Tongue (tissue), 2 donors: ENCODE results near the gene LSAMP. TPM values are rescaled to one million over a fixed set of nuclear protein-coding genes. Genes with fewer than 3 reads are reported as not detected.

Experiments
- DNase-seq: peaks from one replicate; pipeline ENCODE4 v3.0.0-alpha.2; 2015
- total RNA-seq: library from RNA; depleted of rRNA; stranded (reverse); fragments of >200 nt; gene quantifications from one replicate; pipeline ENCODE4 v1.2.3, GENCODE V29; 2014

Gene LSAMP
- total RNA-seq, 1 donor from 2014 or later: 7.7 TPM

- no peak for DNase-seq
Observed at GRCh38 chr3:116007000-116007399, 438.3 kb downstream of the LSAMP start.

- peak; percentile 70 for DNase-seq
Observed at GRCh38 chr3:116005404-116005803, 439.9 kb downstream of the LSAMP start.

- no peak for DNase-seq
Observed at GRCh38 chr3:116002235-116002634, 443.1 kb downstream of the LSAMP start.

- DNase-seq: no peak
Observed at GRCh38 chr3:116001151-116001621, 444.1 kb downstream of the LSAMP start.

- DNase-seq: peak; percentile 38
Observed at GRCh38 chr3:116000311-116000710, 445.0 kb downstream of the LSAMP start.

GRCh38 chr3:115999613-116000012 lies 445.7 kb downstream of the LSAMP start:
- peak; percentile 66 for DNase-seq

- DNase-seq: peak; percentile 26
Observed at GRCh38 chr3:115999001-115999585, 446.2 kb downstream of the LSAMP start.

- DNase-seq: no peak
Observed at GRCh38 chr3:115996420-115997108, 448.7 kb downstream of the LSAMP start.

GRCh38 chr3:115990669-115991068 lies 454.6 kb downstream of the LSAMP start:
- DNase-seq: no peak

- no peak for DNase-seq
Observed at GRCh38 chr3:115989684-115990421, 455.4 kb downstream of the LSAMP start.

GRCh38 chr3:115986555-115987207 lies 458.6 kb downstream of the LSAMP start:
- DNase-seq: no peak

GRCh38 chr3:115982629-115983028 lies 462.7 kb downstream of the LSAMP start:
- no peak for DNase-seq

- no peak for DNase-seq
Observed at GRCh38 chr3:115982108-115982507, 463.2 kb downstream of the LSAMP start.

- DNase-seq: no peak
Observed at GRCh38 chr3:115980709-115981108, 464.6 kb downstream of the LSAMP start.

- DNase-seq: no peak
Observed at GRCh38 chr3:115977866-115978265, 467.4 kb downstream of the LSAMP start.

GRCh38 chr3:115975796-115976195 lies 469.5 kb downstream of the LSAMP start:
- no peak for DNase-seq

- no peak for DNase-seq
Observed at GRCh38 chr3:115975353-115975752, 469.9 kb downstream of the LSAMP start.

GRCh38 chr3:115974940-115975339 lies 470.3 kb downstream of the LSAMP start:
- no peak for DNase-seq

GRCh38 chr3:115968871-115969270 lies 476.4 kb downstream of the LSAMP start:
- no peak for DNase-seq

- no peak for DNase-seq
Observed at GRCh38 chr3:115961380-115961779, 483.9 kb downstream of the LSAMP start.

- no peak for DNase-seq
Observed at GRCh38 chr3:115960799-115961198, 484.5 kb downstream of the LSAMP start.

GRCh38 chr3:115958526-115958925 lies 486.8 kb downstream of the LSAMP start:
- no peak for DNase-seq

- no peak for DNase-seq
Observed at GRCh38 chr3:115947325-115947724, 498.0 kb downstream of the LSAMP start.
